Naive thymus-derived CD8-positive, alpha-beta T cell (primary cell): ENCODE results near the gene SDHAF1. TPM values are rescaled to one million over a fixed set of nuclear protein-coding genes. Genes with fewer than 3 reads are reported as not detected.
"Not testable (repeated sequence)": the region's sequence is repeated elsewhere in the genome, so short reads cannot be mapped to it uniquely, and the experiment has no call there.

Source experiments
- ATAC-seq, 2 donors: fragments of 150-1000 bp; cut with Tn5 transposase in 1 of 2; sonication (Bioruptor Pico), chemical (Tn5 transposase) in 1 of 2; 1 replicate in 1 of 2; 2 replicates in 1 of 2; pipeline ENCODE4 v1.10.0; 2021; ENCODE audit warnings: mild to moderate bottlenecking in 2 of 2, moderate library complexity in 2 of 2
- POLR2A ChIA-PET: fragments of 350-600 bp; sonication (Branson Sonifier 250); formaldehyde crosslinking; loops from one replicate; lab custom pipeline; 2021; ENCODE audit warnings: antibody characterized with exemption; lab: Charles Lee
- DNase-seq, 10 donors: peaks; one replicate each; pipeline versions ENCODE4 v3.0.0 to v3.0.0-alpha.2; 2020 to 2022
- H3K27ac Mint-ChIP-seq, 10 donors: one replicate each; pipeline ENCODE4 v1.8.0; 2020 to 2022; ENCODE audit warnings: mild to moderate bottlenecking in 10 of 10, mixed read lengths in 10 of 10, moderate library complexity in 4 of 10, inconsistent platforms in 1 of 10
- H3K27me3 Mint-ChIP-seq, 5 donors: one replicate each; pipeline ENCODE4 v1.8.0; 2021 to 2022; ENCODE audit warnings: mixed read lengths in 5 of 5
- H3K36me3 Mint-ChIP-seq, 3 donors: one replicate each; pipeline ENCODE4 v1.8.0; 2020 to 2022; ENCODE audit warnings: mixed read lengths in 3 of 3, mild to moderate bottlenecking in 2 of 3, inconsistent platforms in 1 of 3
- H3K4me1 Mint-ChIP-seq, 4 donors: one replicate each; pipeline ENCODE4 v1.8.0; 2021 to 2022; ENCODE audit warnings: mixed read lengths in 4 of 4
- H3K4me3 Mint-ChIP-seq, 10 donors: one replicate each; pipeline ENCODE4 v1.8.0; 2020 to 2022; ENCODE audit warnings: mild to moderate bottlenecking in 10 of 10, mixed read lengths in 10 of 10, moderate library complexity in 6 of 10, inconsistent platforms in 1 of 10
- H3K9me3 Mint-ChIP-seq, 9 donors: one replicate each; pipeline ENCODE4 v1.8.0; 2020 to 2022; ENCODE audit warnings: mixed read lengths in 9 of 9, mild to moderate bottlenecking in 3 of 9, inconsistent platforms in 1 of 9, moderate library complexity in 1 of 9
- polyA plus RNA-seq, 3 donors: library from polyadenylated mRNA; unstranded; fragments of 300-500 nt; fragmentation: Illumina TruSeq; gene quantifications; one replicate each; pipeline ENCODE4 v1.2.3, GENCODE V29; 2021
- total RNA-seq, 8 experiments: library from RNA in 2 of 8; stranded (reverse) in 2 of 8; gene quantifications; one replicate each; pipeline ENCODE4 v1.2.3 and lab custom pipeline; 2021 to 2026

The SDHAF1 gene, protein sequence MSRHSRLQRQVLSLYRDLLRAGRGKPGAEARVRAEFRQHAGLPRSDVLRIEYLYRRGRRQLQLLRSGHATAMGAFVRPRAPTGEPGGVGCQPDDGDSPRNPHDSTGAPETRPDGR
- total RNA-seq = 10 to 100 TPM; 19.4 to 24.2 TPM
- polyA plus RNA-seq = 10 to 100 TPM; 31.9 to 50.9 (median 34.9) TPM
- total RNA-seq (lab: John Stamatoyannopoulos, UW) = 4.9 to 22.2 (median 15.4) reads per million in 6 experiments

DNA sequence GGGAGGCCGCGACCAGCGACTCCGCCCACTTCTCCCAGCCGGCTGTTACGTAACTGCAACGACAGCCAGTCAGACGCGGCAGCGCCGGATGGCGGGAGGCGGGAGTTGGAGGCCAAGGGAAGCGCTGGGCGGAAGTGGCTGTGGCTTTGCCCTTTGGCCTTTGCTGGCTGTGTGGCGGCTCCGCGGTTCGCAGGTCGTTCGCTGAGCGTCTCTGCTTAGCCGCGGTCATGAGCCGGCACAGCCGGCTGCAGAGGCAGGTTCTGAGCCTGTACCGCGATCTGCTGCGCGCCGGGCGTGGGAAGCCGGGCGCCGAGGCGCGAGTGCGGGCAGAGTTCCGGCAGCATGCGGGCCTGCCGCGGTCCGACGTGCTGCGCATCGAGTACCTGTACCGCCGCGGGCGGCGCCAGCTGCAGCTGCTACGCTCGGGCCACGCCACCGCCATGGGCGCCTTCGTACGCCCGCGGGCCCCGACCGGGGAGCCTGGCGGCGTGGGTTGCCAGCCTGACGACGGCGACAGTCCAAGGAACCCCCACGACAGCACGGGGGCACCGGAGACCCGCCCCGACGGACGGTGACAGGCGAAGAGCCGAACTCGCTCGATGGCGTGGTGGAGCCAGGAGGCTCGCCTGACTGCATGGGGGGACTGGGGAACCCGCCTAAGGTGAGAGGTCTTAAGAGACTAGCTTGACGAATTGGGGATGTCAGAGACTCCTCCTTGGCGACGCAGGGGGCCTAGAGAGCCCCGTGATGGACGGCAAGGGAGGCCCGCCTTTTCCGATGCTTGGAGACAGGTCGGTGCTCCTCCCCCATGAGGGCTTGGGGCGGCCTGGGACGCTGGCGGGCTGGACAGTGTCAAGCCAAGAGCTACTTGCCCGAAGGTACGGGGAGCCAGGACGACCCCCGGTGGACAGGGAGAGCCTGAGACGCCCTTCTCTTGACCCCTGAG lies at the start of gene SDHAF1:
SDHAF1 (plus strand) TSS at position 141 of the 946 bp plus-strand sequence; CDS start at position 228, 87 bp downstream.
- peaks cover 0 to 18% (median 0%) of the 10 kb centered on the region in 3 donors for H3K36me3 Mint-ChIP-seq
- H3K4me3 Mint-ChIP-seq = peak within 1 kb of the TSS; percentile 86 to 97 (median 96)
- DNase-seq (peak; percentile 82 to 96 (median 88)), ATAC-seq (peak; percentile 89 to 90)
- peaks cover 22 to 43% (median 42%) of the 10 kb centered on the region in 4 donors for H3K4me1 Mint-ChIP-seq
- no peaks in the 10 kb centered on the region for H3K27me3 Mint-ChIP-seq
- H3K9me3 Mint-ChIP-seq = no peaks in the 10 kb centered on the region
- H3K27ac Mint-ChIP-seq = peak within 1 kb of the TSS; percentile 92 to 98 (median 96)
- POLR2A ChIA-PET = interaction anchor here (0.5 to 5.1 kb wide), 7 partner anchors 10 to 1148 kb away, joined by 3 to 30 read pairs (median 6); partner anchors contain the start of genes ALKBH6, POLR2I, TBCB and THAP8

- no peaks in the 10 kb centered on the region for H3K27me3 Mint-ChIP-seq
- ATAC-seq = no peak
- peaks cover 0 to 14% (median 0%) of the 10 kb centered on the region in 3 donors for H3K36me3 Mint-ChIP-seq
- no peak overlapping the region for H3K4me3 Mint-ChIP-seq
- H3K9me3 Mint-ChIP-seq = peaks cover 0 to 4% (median 0%) of the 10 kb centered on the region in 9 donors
- POLR2A ChIA-PET = interaction anchor here (0.5 to 0.6 kb wide), 2 partner anchors 51 to 224 kb away, joined by 5 read pairs; no protein-coding TSS in a partner anchor
- peak overlapping the region in 6 of 10 donors; percentile 17 to 91 (median 66) for H3K27ac Mint-ChIP-seq
- peaks cover 22 to 52% (median 34%) of the 10 kb centered on the region in 4 donors for H3K4me1 Mint-ChIP-seq
- no peak for DNase-seq
Measured at GRCh38 chr19:35946203-35946602, 48.8 kb upstream of the SDHAF1 start.

GRCh38 chr19:35949131-35949530 lies 45.9 kb upstream of the SDHAF1 start:
- DNase-seq (no peak), ATAC-seq (no peak)
- H3K36me3 Mint-ChIP-seq = peaks cover 0 to 1% (median 0%) of the 10 kb centered on the region in 3 donors
- peak overlapping the region in 9 of 10 donors; percentile 8 to 91 (median 81) for H3K27ac Mint-ChIP-seq
- no peaks in the 10 kb centered on the region for H3K27me3 Mint-ChIP-seq
- POLR2A ChIA-PET = interaction anchor here (0.8 to 2.1 kb wide), 2 partner anchors 45 to 65 kb away, joined by 3 to 10 read pairs; partner anchors contain the start of gene SDHAF1
- peaks cover 0 to 4% (median 0%) of the 10 kb centered on the region in 9 donors for H3K9me3 Mint-ChIP-seq
- H3K4me3 Mint-ChIP-seq = peak overlapping the region in 1 of 10 donors; percentile 64
- peaks cover 32 to 76% (median 55%) of the 10 kb centered on the region in 4 donors for H3K4me1 Mint-ChIP-seq

- H3K4me1 Mint-ChIP-seq = peaks cover 31 to 80% (median 66%) of the 10 kb centered on the region in 4 donors
Measured at GRCh38 chr19:35955881-35956634, 38.9 kb upstream of the SDHAF1 start.

GRCh38 chr19:35957411-35957810 lies 37.6 kb upstream of the SDHAF1 start:
- DNase-seq, ATAC-seq, H3K27me3 Mint-ChIP-seq, H3K9me3 Mint-ChIP-seq, H3K36me3 Mint-ChIP-seq: not testable (repeated sequence)
- Mint-ChIP-seq H3K4me3 (peak overlapping the region in 5 of 10 donors; percentile 19 to 70 (median 41)), H3K27ac (peak overlapping the region in 8 of 10 donors; percentile 54 to 92 (median 74)), H3K4me1 (peaks cover 29 to 69% (median 54%) of the 10 kb centered on the region in 4 donors)
- POLR2A ChIA-PET = interaction anchor here (1.1 kb wide), 1 partner anchor 75 kb away, joined by 3 read pairs; no protein-coding TSS in a partner anchor

More at GRCh38 chr19:35955881-35956634, 38.9 kb upstream of the SDHAF1 start:
- H3K4me3 Mint-ChIP-seq = peak overlapping the region in 7 of 10 donors; percentile 14 to 54 (median 32)
- no peak for ATAC-seq
- peak overlapping the region in 7 of 10 donors; percentile 21 to 92 (median 79) for H3K27ac Mint-ChIP-seq
- POLR2A ChIA-PET = interaction anchor here (0.6 to 0.7 kb wide), 4 partner anchors 9 to 661 kb away, joined by 3 to 9 read pairs (median 6); no protein-coding TSS in a partner anchor
- peaks cover 0 to 5% (median 0%) of the 10 kb centered on the region in 5 donors for H3K27me3 Mint-ChIP-seq
- no peak for DNase-seq
- H3K36me3 Mint-ChIP-seq = no peaks in the 10 kb centered on the region
- H3K9me3 Mint-ChIP-seq = peaks cover 0 to 3% (median 0%) of the 10 kb centered on the region in 9 donors

GRCh38 chr19:35958660-35959039 lies 36.3 kb upstream of the SDHAF1 start:
- POLR2A ChIA-PET = interaction anchor here (0.6 to 2.3 kb wide), 11 partner anchors 14 to 256 kb away, joined by 3 to 7 read pairs (median 3); partner anchors contain the start of genes ALKBH6, NFKBID and THAP8
- H3K4me3 Mint-ChIP-seq = peak overlapping the region; percentile 65 to 83 (median 77)
- H3K36me3 Mint-ChIP-seq = no peaks in the 10 kb centered on the region
- ATAC-seq = no peak
- H3K4me1 Mint-ChIP-seq = peaks cover 25 to 57% (median 42%) of the 10 kb centered on the region in 4 donors
- peak overlapping the region in 7 of 10 donors; percentile 29 to 82 (median 52) for H3K27ac Mint-ChIP-seq
- no peak for DNase-seq
- H3K9me3 Mint-ChIP-seq = peaks cover 0 to 3% (median 0%) of the 10 kb centered on the region in 9 donors
- H3K27me3 Mint-ChIP-seq = peaks cover 0 to 8% (median 3%) of the 10 kb centered on the region in 5 donors

- H3K9me3 Mint-ChIP-seq = peaks cover 0 to 3% (median 0%) of the 10 kb centered on the region in 9 donors
- peak overlapping the region; percentile 53 to 81 (median 70) for H3K4me3 Mint-ChIP-seq
- peaks cover 21 to 50% (median 36%) of the 10 kb centered on the region in 4 donors for H3K4me1 Mint-ChIP-seq
- H3K27me3 Mint-ChIP-seq = peaks cover 0 to 8% (median 3%) of the 10 kb centered on the region in 5 donors
- ATAC-seq = peak; percentile 97 to 98
- peak overlapping the region in 2 of 10 donors; percentile 29 to 74 for H3K27ac Mint-ChIP-seq
- peak; percentile 69 to 88 (median 80) for DNase-seq
- no peaks in the 10 kb centered on the region for H3K36me3 Mint-ChIP-seq
- POLR2A ChIA-PET = interaction anchor here (0.6 to 2.3 kb wide), 10 partner anchors 15 to 257 kb away, joined by 3 to 7 read pairs (median 3); partner anchors contain the start of genes ALKBH6 and THAP8
Measured at GRCh38 chr19:35959040-35959967, 35.7 kb upstream of the SDHAF1 start.

- H3K4me3 Mint-ChIP-seq = peak overlapping the region; percentile 53 to 79 (median 70)
- H3K36me3 Mint-ChIP-seq = no peaks in the 10 kb centered on the region
- POLR2A ChIA-PET = interaction anchor here (2.3 kb wide), 1 partner anchor 34 kb away, joined by 6 read pairs; no protein-coding TSS in a partner anchor
- H3K27ac Mint-ChIP-seq = peak overlapping the region in 1 of 10 donors; percentile 29
- H3K4me1 Mint-ChIP-seq = peaks cover 20 to 46% (median 33%) of the 10 kb centered on the region in 4 donors
- DNase-seq (no peak), ATAC-seq (no peak)
- H3K9me3 Mint-ChIP-seq = peaks cover 0 to 3% (median 0%) of the 10 kb centered on the region in 9 donors
- peaks cover 0 to 8% (median 3%) of the 10 kb centered on the region in 5 donors for H3K27me3 Mint-ChIP-seq
Measured at GRCh38 chr19:35959968-35960320, 35.0 kb upstream of the SDHAF1 start.

DNA sequence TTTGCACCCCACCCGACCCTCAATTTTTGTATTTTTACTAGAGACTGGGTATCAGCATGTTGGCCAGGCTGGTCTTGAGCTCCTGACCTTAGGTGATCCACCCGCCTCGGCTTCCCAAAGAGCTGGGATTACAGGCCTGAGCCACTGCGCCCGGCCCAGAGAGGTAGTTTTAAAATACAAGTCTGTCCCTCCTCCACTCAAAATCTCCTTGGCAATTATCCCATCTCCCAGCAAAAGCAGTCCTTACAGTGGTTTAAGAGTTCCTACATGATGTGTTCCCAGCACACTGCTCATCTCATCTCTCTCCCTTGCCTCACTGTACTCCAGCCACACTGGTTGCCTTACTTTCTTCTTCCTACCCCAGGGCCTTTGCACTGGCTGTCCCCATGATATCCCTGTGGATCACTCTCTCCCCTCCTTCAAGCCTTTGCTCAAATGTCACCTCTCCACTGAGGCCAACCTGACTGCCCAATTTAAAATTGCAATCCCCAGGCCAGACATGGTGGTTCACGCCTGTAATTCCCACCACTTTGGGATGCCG lies 34.5 kb upstream of the SDHAF1 start:
- H3K4me1 Mint-ChIP-seq = peaks cover 17 to 41% (median 29%) of the 10 kb centered on the region in 4 donors
- ATAC-seq = no peak
- peak overlapping the region in 1 of 10 donors; percentile 37 for H3K27ac Mint-ChIP-seq
- H3K36me3 Mint-ChIP-seq = no peaks in the 10 kb centered on the region
- POLR2A ChIA-PET = interaction anchor here (2.3 kb wide), 1 partner anchor 34 kb away, joined by 6 read pairs; no protein-coding TSS in a partner anchor
- no peak for DNase-seq
- peaks cover 0 to 8% (median 3%) of the 10 kb centered on the region in 5 donors for H3K27me3 Mint-ChIP-seq
- H3K9me3 Mint-ChIP-seq = peaks cover 0 to 3% (median 0%) of the 10 kb centered on the region in 9 donors
- H3K4me3 Mint-ChIP-seq = peak overlapping the region; percentile 13 to 80 (median 42)

DNA sequence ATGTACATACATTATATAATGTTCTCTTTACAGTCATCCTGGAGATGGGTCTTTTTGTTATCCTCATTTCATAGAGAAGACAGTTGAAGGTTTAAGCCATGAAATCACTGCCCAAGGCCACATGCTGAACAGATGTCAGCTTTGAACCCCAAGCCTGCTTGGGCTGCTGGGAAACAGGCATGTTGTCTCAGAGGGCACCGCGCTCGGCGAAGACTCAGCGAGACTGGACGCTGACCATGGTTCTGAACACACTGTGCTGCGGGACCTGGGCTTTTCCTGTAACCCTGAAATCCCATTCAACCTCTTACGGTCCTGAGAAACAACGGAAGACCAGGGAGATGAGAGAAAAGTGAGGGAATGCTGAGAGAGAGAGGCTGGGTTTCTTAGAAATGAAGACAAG lies 31.5 kb upstream of the SDHAF1 start:
- Mint-ChIP-seq H3K27me3 (peaks cover 0 to 11% (median 5%) of the 10 kb centered on the region in 5 donors), H3K4me1 (peaks cover 6 to 12% (median 10%) of the 10 kb centered on the region in 4 donors), H3K36me3 (no peaks in the 10 kb centered on the region), H3K4me3 (no peak overlapping the region), H3K27ac (no peak overlapping the region), H3K9me3 (peaks cover 0 to 1% (median 0%) of the 10 kb centered on the region in 9 donors)
- DNase-seq (peak in 6 of 10 donors; percentile 26 to 53 (median 38)), ATAC-seq (no peak)
- POLR2A ChIA-PET = no interaction called here
